ENCODE measurements around the gene POM121.
"Not testable (repeated sequence)": the region's sequence is repeated elsewhere in the genome, so short reads cannot be mapped to it uniquely, and the experiment has no call there.

Gene POM121

GRCh38 chr7:72924733-72925545 is at the start of gene POM121:
POM121 (plus strand) TSS chr7:72925095; CDS start chr7:72925122, 27 bp downstream.
- DNase-seq (ENCODE audit: low read depth), result peak; percentile 85

- DNase-seq (ENCODE audit: low read depth), result peak; percentile 75
Observed at GRCh38 chr7:72879079-72879736, 45.7 kb upstream of the POM121 start.

GRCh38 chr7:72879737-72880215 is 45.1 kb upstream of the POM121 start:
- peak; percentile 37 for DNase-seq (ENCODE audit: low read depth)

DNA sequence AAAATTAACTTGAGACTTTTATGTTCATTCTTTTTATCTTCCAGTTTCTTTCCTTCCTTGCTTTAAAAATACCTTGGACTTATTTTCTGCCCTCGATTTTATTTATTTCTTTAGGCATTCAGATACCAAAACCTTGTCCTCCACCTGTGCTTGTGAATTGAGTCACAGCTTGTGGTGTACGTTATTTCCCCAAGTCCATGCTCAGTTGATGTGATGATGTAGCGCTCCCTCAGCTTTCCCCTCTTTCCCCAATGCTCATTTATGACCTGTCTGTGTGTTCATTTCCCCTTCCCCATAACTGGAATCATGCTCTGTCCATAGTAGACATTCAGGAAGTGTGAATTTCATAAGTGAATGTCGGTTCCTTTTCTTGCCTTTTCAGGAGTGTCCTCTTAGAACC is 33.1 kb upstream of the POM121 start:
- not testable (repeated sequence) for DNase-seq (ENCODE audit: low read depth)

GRCh38 chr7:72904740-72905139 is 20.2 kb upstream of the POM121 start:
- not testable (repeated sequence) for DNase-seq (ENCODE audit: low read depth)

DNA sequence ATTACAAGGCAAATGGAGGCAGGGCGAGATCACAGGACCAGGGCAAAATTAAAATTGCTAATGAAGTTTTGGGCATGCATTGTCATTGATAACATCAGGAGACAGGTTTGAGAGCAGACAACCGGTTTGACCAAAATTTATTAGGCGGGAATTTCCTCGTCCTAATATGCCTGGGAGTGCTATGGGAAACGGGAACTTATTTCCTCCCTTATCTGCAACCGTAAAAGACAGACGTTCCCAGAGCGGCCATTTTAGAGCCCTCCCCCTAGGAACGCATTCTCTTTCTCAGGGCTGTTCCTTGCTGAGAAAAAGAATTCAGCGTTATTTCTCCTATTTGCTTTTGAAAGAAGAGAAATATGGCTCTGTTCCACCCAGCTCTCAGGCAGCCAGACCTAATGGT is 16.5 kb upstream of the POM121 start:
- not testable (repeated sequence) for DNase-seq (ENCODE audit: low read depth)

DNA sequence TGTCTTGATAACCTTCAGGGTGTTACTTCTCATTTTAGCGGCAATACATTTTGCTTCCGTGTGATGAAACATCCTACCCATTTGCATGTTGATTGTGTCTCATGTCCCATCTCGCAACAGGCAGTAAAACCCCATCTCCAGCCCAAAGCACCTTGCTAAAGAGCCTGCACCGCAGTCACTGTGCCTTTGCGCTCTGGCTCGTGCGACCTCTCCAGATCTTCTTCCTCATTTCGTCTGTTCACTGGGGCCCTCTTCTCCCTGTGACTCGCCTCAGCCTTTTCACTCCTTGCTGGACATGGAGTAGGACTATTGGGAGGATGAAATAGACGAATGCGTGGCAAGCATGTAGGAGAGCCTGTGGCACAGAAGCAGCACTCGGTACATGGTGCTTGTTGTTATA is 13.5 kb upstream of the POM121 start:
- not testable (repeated sequence) for DNase-seq (ENCODE audit: low read depth)

GRCh38 chr7:72913750-72914149 is 11.1 kb upstream of the POM121 start:
- peak; percentile 26 for DNase-seq (ENCODE audit: low read depth)

DNA sequence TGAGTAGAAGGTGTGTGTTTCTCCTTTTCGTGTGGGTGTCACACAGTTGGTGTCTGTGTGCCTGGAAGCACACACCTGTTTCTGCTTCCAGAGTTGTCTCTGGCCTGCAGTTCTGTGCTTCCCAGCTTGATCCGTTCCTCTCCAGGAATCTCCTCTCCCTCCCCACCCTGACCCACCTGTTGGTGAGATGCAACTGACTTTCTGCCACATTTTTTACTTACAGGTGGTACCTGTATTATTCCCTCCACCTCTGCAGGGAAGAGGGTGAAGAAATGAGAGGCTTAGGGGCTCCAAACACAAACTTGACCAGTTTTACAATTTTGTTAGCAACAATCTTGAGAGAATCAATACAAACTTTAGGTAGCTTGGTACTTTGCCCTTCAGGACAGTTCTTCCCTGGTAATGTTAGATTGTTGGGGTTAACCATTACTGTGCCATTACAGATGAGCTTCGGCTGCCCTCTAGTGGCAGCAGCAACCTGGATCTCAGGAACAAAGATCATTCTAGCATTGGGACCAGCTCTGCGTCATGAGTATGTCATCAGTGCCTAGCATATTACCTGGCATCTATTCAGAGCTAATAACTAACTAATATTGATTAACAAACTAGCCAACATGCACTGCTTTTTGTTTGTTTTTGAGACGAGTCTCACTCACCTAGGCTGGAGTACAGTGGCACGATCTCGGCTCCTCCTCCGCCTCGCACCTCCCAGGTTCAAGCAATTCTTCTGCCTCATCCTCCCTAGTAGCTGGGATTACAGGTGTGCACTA is 10.0 kb upstream of the POM121 start:
- peak; percentile 47 for DNase-seq (ENCODE audit: low read depth)

GRCh38 chr7:72919256-72919775 is 5.6 kb upstream of the POM121 start:
- no peak for DNase-seq (ENCODE audit: low read depth)

- DNase-seq (ENCODE audit: low read depth), result no peak
Observed at GRCh38 chr7:72924386-72924732, 536 bp upstream of the POM121 start.

DNA sequence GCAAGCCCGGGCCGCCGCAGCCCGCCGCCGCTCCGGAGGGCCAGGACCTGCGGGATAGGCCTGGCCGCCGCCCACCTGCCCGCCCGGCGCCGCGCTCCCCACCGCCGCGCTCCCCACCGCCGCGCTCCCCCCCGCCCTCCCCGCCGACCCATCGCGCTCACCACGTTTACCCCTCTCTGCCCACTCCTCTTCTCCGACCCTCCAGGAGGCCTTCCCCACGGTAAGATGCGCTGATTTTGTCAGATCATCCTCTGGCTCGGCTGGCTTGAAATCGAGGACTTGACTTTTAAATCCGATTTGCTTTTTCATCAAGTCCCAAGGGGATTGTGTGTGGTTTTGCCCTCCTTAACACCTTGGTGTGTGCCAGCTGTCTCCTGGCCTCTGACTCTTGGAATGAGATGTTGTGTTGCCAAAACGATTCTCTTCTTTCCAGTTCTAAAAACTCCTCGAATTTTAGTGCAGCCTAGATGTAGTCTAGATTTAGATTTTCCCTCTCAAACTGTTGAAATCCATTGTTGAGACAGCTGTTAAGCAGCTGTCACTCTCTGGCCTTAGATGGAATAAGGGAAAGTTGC is 738 bp downstream of the POM121 start:
- no peak for DNase-seq (ENCODE audit: low read depth)

DNA sequence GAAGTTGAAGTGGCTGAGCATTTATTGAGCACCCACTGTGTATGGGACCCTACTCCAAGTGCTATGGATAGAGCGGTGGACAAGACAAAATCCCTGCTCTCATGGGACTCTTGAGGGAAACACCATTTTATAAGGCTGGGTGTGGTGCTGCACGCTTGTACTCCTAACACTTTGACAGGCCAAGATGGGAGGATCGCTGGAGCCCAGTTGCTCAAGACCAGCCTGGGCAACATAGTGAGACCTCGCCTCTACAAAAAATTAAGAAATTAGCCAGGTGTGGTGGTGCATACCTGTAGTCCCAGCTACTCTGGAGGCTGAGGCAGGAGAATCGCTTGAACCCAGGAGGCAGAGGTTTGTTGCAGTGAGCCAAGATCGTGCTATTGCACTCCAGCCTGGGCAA is 2.9 kb downstream of the POM121 start:
- not testable (repeated sequence) for DNase-seq (ENCODE audit: low read depth)

- DNase-seq (ENCODE audit: low read depth), result not testable (repeated sequence)
Observed at GRCh38 chr7:72928216-72928615, 3.3 kb downstream of the POM121 start.

DNA sequence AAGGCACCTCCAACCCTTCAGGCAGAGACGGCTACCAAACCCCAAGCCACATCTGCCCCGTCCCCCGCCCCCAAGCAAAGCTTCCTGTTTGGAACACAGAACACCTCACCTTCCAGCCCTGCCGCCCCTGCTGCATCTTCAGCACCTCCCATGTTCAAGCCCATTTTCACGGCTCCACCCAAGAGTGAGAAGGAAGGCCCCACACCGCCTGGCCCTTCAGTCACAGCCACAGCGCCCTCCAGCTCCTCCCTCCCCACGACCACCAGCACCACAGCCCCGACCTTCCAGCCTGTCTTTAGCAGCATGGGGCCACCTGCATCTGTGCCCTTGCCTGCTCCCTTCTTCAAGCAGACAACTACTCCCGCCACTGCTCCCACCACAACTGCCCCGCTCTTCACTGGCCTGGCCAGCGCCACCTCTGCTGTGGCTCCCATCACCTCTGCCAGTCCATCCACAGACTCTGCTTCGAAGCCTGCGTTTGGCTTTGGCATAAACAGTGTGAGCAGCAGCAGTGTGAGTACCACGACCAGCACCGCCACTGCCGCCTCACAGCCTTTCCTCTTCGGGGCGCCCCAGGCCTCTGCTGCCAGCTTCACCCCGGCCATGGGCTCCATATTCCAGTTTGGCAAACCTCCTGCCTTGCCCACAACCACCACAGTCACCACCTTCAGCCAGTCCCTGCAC is 17.3 kb downstream of the POM121 start:
- DNase-seq (ENCODE audit: low read depth), result not testable (repeated sequence)

- DNase-seq (ENCODE audit: low read depth), result not testable (repeated sequence)
Observed at GRCh38 chr7:72942956-72943355, 18.1 kb downstream of the POM121 start.

- not testable (repeated sequence) for DNase-seq (ENCODE audit: low read depth)
Observed at GRCh38 chr7:72944937-72945336, 20.0 kb downstream of the POM121 start.

DNA sequence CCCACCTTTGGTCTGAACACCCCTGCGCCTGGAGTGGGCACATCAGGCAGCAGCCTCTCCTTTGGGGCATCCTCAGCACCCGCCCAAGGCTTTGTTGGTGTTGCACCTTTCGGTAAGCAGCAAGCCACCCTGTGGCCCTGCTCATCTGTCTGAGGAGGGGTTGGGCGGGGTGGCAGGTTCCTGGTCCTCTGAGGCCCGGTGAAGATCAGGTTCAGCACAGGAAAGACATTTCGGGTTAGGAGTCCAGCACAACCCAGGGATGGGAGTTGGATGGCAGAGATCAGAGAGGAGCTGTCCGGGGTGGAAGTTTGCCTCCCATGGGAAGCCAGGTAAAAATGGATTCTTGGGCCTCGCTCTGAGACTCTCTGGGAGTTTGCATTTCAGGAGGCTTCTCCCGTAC is 20.7 kb downstream of the POM121 start:
- not testable (repeated sequence) for DNase-seq (ENCODE audit: low read depth)

GRCh38 chr7:72946130-72946745 is 21.3 kb downstream of the POM121 start:
- DNase-seq (ENCODE audit: low read depth), result not testable (repeated sequence)

DNA sequence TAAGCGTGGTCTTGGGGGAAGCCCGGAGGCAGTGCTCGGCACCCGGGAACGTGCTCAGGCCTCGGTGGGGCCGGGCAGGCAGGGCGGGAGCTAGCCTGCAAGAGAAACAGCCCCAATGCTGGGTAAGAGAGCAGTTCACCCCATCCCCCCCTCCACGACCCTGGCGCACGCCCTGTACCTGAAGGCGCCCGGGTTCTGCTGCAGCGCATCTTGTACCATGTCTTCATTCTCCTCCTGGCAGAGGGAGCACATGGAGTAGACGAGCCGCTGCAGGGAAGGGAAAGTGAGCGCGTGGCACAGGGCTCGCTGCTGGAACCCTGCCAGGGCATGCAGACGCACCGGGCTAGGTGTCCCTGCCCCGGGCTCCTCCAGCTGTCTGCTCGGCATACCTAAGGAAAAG is 23.8 kb downstream of the POM121 start:
- DNase-seq (ENCODE audit: low read depth), result not testable (repeated sequence)

GRCh38 chr7:72949276-72949675 is 24.4 kb downstream of the POM121 start:
- not testable (repeated sequence) for DNase-seq (ENCODE audit: low read depth)

All from activated T-cell treated with anti-CD3 and anti-CD28 coated beads for 48 hours (primary cell).